Endothelial cell of umbilical vein (primary cell): ENCODE results near the gene CTU2. TPM values are rescaled to one million over a fixed set of nuclear protein-coding genes. Genes with fewer than 3 reads are reported as not detected.

ENCODE experiments used
- BruUV-seq: library from RNA; stranded (reverse); fragments of 400-500 nt; replicated peaks from 2 replicates; lab custom pipeline; 2021; lab: Mats Ljungman, UMichigan
- CTCF ChIA-PET: fragments of 300-600, 350-600 bp; sonication (Branson Sonifier 250); formaldehyde crosslinking; loops from one replicate; lab custom pipeline; 2021; ENCODE audit warnings: antibody characterized with exemption, inconsistent platforms; lab: Charles Lee
- POLR2A ChIA-PET: fragments of 300-600, 350-600 bp; sonication (Branson Sonifier 250); formaldehyde crosslinking; loops from one replicate; lab custom pipeline; 2021; ENCODE audit warnings: antibody characterized with exemption, inconsistent platforms; lab: Charles Lee
- DNase-seq: peaks from one replicate; pipeline ENCODE4 v3.0.0-alpha.2; 2011; ENCODE audit warnings: low read depth, low spot score
- FAIRE-seq: peaks from 2 replicates; lab custom pipeline; 2011; peaks lifted over from hg19 to GRCh38; lab: Jason Lieb, UNC
- H2AFZ ChIP-seq: 2 replicates; pipeline ENCODE4 v1.6.0; 2012; ENCODE audit warnings: low read depth, low read length, control low read depth, inconsistent platforms
- H3K27ac ChIP-seq: 2 replicates; pipeline ENCODE4 v1.5.1; 2011; ENCODE audit warnings: low read depth, mild to moderate bottlenecking, control low read depth, low read length, moderate library complexity; ENCODE audit not compliant: insufficient read depth
- H3K27me3 ChIP-seq, 2 experiments: 2 replicates each; pipeline versions ENCODE4 v1.6.0 to v1.6.1; 2011; ENCODE audit warnings: low read length in 2 of 2, mixed read lengths in 1 of 2; ENCODE audit not compliant: control insufficient read depth in 2 of 2, insufficient read depth in 2 of 2
- H3K36me3 ChIP-seq, 2 experiments: 2 replicates in 1 of 2; 3 replicates in 1 of 2; pipeline ENCODE4 v1.5.1; 2011; ENCODE audit warnings: low read length in 2 of 2, mild to moderate bottlenecking in 1 of 2, moderate library complexity in 1 of 2; ENCODE audit not compliant: control insufficient read depth in 2 of 2, insufficient read depth in 2 of 2; ENCODE audit errors: extremely low read depth in 1 of 2
- H3K4me1 ChIP-seq: 3 replicates; pipeline ENCODE4 v1.5.1; 2011; ENCODE audit warnings: mild to moderate bottlenecking, low read length; ENCODE audit not compliant: control insufficient read depth, insufficient read depth; ENCODE audit errors: extremely low read depth
- H3K4me2 ChIP-seq: 2 replicates; pipeline ENCODE4 v1.6.1; 2011; ENCODE audit warnings: low read length, control low read depth, mixed read lengths; ENCODE audit not compliant: insufficient read depth
- H3K4me3 ChIP-seq, 3 experiments: fragments of 200-600 bp in 1 of 3; sonication (generic), shearing (Covaris generic) in 1 of 3; replicated peaks in 1 of 3; 2 replicates each; pipeline ENCODE4 v1.5.1; 2011 to 2016; ENCODE audit warnings: control low read depth in 3 of 3, low read length in 3 of 3, mild to moderate bottlenecking in 2 of 3, inconsistent platforms in 1 of 3, low read depth in 1 of 3, moderate library complexity in 1 of 3; ENCODE audit not compliant: insufficient read depth in 1 of 3
- H3K79me2 ChIP-seq: 2 replicates; pipeline ENCODE4 v1.6.0; 2012; ENCODE audit warnings: low read length, inconsistent platforms; ENCODE audit not compliant: control insufficient read depth, insufficient read depth
- H3K9ac ChIP-seq: replicated peaks from 2 replicates; pipeline ENCODE3; 2011; ENCODE audit warnings: low read length, control low read depth; ENCODE audit not compliant: insufficient read depth; ENCODE audit errors: extremely low read depth
- H3K9me1 ChIP-seq: replicated peaks from 3 replicates; pipeline ENCODE4 v1.6.0; 2011; ENCODE audit warnings: mild to moderate bottlenecking, low read length; ENCODE audit not compliant: control insufficient read depth, insufficient read depth; ENCODE audit errors: extremely low read depth
- H3K9me3 ChIP-seq: replicated peaks from 2 replicates; pipeline ENCODE4 v1.5.1; 2012; ENCODE audit warnings: low read length, inconsistent platforms; ENCODE audit not compliant: control insufficient read depth, insufficient read depth
- H4K20me1 ChIP-seq: replicated peaks from 2 replicates; pipeline ENCODE3; 2011; ENCODE audit warnings: mild to moderate bottlenecking, low read length; ENCODE audit not compliant: control insufficient read depth, insufficient read depth; ENCODE audit errors: extremely low read depth
- EZH2 ChIP-seq: IDR thresholded peaks from 2 replicates; pipeline ENCODE4 v1.6.1; 2012; ENCODE audit warnings: borderline replicate concordance, low read depth, mild to moderate bottlenecking, moderate library complexity, low read length, inconsistent platforms; ENCODE audit not compliant: severe bottlenecking
- FOS ChIP-seq: IDR thresholded peaks from 2 replicates; pipeline ENCODE4 v1.6.1; 2011; ENCODE audit warnings: mild to moderate bottlenecking, low read length, moderate library complexity, borderline replicate concordance; ENCODE audit not compliant: insufficient read depth
- GATA2 ChIP-seq: IDR thresholded peaks from 2 replicates; pipeline ENCODE4 v1.7.0; 2011; ENCODE audit warnings: low read depth, mild to moderate bottlenecking, moderate library complexity, mixed read lengths, low read length; ENCODE audit not compliant: insufficient read length, insufficient read depth
- JUN ChIP-seq: IDR thresholded peaks from 2 replicates; pipeline ENCODE4 v1.6.1; 2011; ENCODE audit warnings: borderline replicate concordance, low read depth; ENCODE audit not compliant: insufficient read length, insufficient read depth
- MYC ChIP-seq: IDR thresholded peaks from one replicate; pipeline ENCODE4 v1.6.1; 2011; ENCODE audit warnings: mild to moderate bottlenecking, low read depth, low read length
- POLR2A ChIP-seq: IDR thresholded peaks from 2 replicates; pipeline ENCODE4 v1.6.1; 2012; ENCODE audit warnings: low read depth, mild to moderate bottlenecking, control low read depth, low read length
- POLR2AphosphoS5 ChIP-seq: IDR thresholded peaks from 2 replicates; pipeline ENCODE4 v1.6.1; 2012; ENCODE audit warnings: low read depth, mild to moderate bottlenecking, control low read depth, low read length, moderate library complexity; ENCODE audit not compliant: insufficient read depth
- dilution Hi-C: fragments of 300-500 bp; cut with MboI; formaldehyde crosslinking; loops from one replicate; pipeline ENCODE4 v1.15.0; 2019; ENCODE audit warnings: low sequenced_read_pairs; ENCODE audit not compliant: extremely low pct_ligation_motif_present
- intact Hi-C: fragments of 100-400 bp; cut with micrococcal nuclease; formaldehyde crosslinking; loops from one replicate; pipeline ENCODE4 v1.10.0; 2022
- polyA plus RNA-seq, 4 experiments: library from polyadenylated mRNA; depleted of rRNA in 3 of 4; stranded (reverse) in 3 of 4; unstranded in 1 of 4; fragments of >200 nt; gene quantifications; 2 replicates each; pipeline versions ENCODE4 v1.2.1 to v1.2.3, GENCODE V29; 2011 to 2012; ENCODE audit warnings: missing spikeins in 1 of 4
- total RNA-seq: library from RNA; stranded (reverse); gene quantifications from 2 replicates; pipeline ENCODE4 v1.2.3, GENCODE V29; 2021
- TF ChIP-seq, protein P1 (sequence below): IDR thresholded peaks from 2 replicates; pipeline ENCODE4 v1.6.1; 2011; ENCODE audit not compliant: insufficient read depth, insufficient read length
- TF ChIP-seq, protein P2 (sequence below), 2 donors: IDR thresholded peaks; 1 replicate in 1 of 2; 2 replicates in 1 of 2; pipeline ENCODE4 v1.5.1; 2011; ENCODE audit warnings: low read length in 2 of 2, mild to moderate bottlenecking in 2 of 2, moderate library complexity in 2 of 2, control low read depth in 1 of 2, inconsistent platforms in 1 of 2, low read depth in 1 of 2; ENCODE audit not compliant: insufficient read depth in 1 of 2; ENCODE audit errors: extremely low read depth in 1 of 2

Gene CTU2
- total and polyA plus RNA-seq, 2 donors (not counting 3 experiments of a cell fraction or from before 2014, with no cell fraction given), result 26.1 to 33.7 TPM

DNA sequence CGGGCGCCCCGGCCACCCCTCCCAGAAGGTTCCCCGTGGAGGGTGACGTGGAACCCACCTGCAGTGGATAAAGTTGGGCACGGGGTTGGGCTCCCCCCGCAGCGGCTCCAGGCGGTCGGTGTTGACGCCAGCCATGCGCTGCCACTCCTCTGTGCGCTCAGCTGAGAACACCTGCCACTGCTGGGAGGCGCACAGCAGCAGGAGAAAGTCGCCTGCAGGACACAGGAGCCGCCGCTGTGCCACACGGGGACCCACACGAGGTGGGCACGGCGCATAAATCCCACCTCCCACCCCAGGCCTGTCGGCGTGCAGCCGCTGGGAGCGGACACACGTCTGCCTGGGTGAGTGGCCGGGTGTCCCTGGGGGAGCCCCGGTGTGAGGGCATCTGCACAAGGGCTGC, 20.7 kb downstream of the CTU2 start:
- BruUV-seq, result no TSS peak
- H3K79me2 ChIP-seq, result peaks cover 2% of the 10 kb centered on the region
- TF ChIP-seq, protein P1, sequence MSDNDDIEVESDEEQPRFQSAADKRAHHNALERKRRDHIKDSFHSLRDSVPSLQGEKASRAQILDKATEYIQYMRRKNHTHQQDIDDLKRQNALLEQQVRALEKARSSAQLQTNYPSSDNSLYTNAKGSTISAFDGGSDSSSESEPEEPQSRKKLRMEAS, result no peak
- TF ChIP-seq, protein P2, sequence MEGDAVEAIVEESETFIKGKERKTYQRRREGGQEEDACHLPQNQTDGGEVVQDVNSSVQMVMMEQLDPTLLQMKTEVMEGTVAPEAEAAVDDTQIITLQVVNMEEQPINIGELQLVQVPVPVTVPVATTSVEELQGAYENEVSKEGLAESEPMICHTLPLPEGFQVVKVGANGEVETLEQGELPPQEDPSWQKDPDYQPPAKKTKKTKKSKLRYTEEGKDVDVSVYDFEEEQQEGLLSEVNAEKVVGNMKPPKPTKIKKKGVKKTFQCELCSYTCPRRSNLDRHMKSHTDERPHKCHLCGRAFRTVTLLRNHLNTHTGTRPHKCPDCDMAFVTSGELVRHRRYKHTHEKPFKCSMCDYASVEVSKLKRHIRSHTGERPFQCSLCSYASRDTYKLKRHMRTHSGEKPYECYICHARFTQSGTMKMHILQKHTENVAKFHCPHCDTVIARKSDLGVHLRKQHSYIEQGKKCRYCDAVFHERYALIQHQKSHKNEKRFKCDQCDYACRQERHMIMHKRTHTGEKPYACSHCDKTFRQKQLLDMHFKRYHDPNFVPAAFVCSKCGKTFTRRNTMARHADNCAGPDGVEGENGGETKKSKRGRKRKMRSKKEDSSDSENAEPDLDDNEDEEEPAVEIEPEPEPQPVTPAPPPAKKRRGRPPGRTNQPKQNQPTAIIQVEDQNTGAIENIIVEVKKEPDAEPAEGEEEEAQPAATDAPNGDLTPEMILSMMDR (IDR thresholded peaks at IDR 0.05; ENCODE audit: extremely low read depth in 1 of 2, insufficient read depth in 1 of 2, low read depth in 1 of 2, low read length in 2 of 2), result no peak
- TF ChIP-seq JUN (no peak), FOS (no peak), POLR2A (no peak), MYC (no peak), POLR2AphosphoS5 (no peak), EZH2 (no peak), GATA2 (no peak)
- H3K4me1 ChIP-seq, result no peaks in the 10 kb centered on the region
- ChIA-PET CTCF (interaction anchor here (1.2 kb wide), 1 partner anchor 11 kb away, joined by 3 read pairs; no protein-coding TSS in a partner anchor), POLR2A (no interaction called here)
- no peaks in the 10 kb centered on the region for H3K9me3 ChIP-seq
- H3K4me3 ChIP-seq, result no peak overlapping the region
- H3K27me3 ChIP-seq, result no peaks in the 10 kb centered on the region
- FAIRE-seq (no peak), DNase-seq (no peak)
- H3K4me2 ChIP-seq, result no peak overlapping the region
- no peak overlapping the region for H3K9ac ChIP-seq
- no peaks in the 10 kb centered on the region for H4K20me1 ChIP-seq
- peaks cover 17 to 70% of the 10 kb centered on the region in 2 experiments for H3K36me3 ChIP-seq
- H3K9me1 ChIP-seq, result no peaks in the 10 kb centered on the region
- H3K27ac ChIP-seq, result no peak overlapping the region
- intact Hi-C loops (no loop called here), dilution Hi-C loops (no loop called here)
- H2AFZ ChIP-seq, result no peak overlapping the region
